KOPT-K1 (cell line): ENCODE results near the gene ST3GAL6.
"Not testable (repeated sequence)": the region's sequence is repeated elsewhere in the genome, so short reads cannot be mapped to it uniquely, and the experiment has no call there.

ENCODE experiments used
- H3K27ac ChIP-seq: fragments of 200-600 bp; sonication (generic); 2 replicates; pipeline ENCODE4 v1.5.1; 2016; ENCODE audit warnings: antibody characterized with exemption, mild to moderate bottlenecking, low read depth, low read length; ENCODE audit not compliant: poor library complexity, severe bottlenecking
- H3K36me3 ChIP-seq: fragments of 200-600 bp; sonication (generic); 2 replicates; pipeline ENCODE4 v1.5.1; 2017; ENCODE audit warnings: antibody characterized with exemption, mild to moderate bottlenecking, low read length, moderate library complexity; ENCODE audit not compliant: insufficient read depth
- H3K9me3 ChIP-seq: fragments of 200-600 bp; sonication (generic); 2 replicates; pipeline ENCODE4 v1.5.1; 2017; ENCODE audit warnings: antibody characterized with exemption, low read length, mild to moderate bottlenecking; ENCODE audit not compliant: insufficient read depth, poor library complexity, severe bottlenecking

The ST3GAL6 gene

DNA sequence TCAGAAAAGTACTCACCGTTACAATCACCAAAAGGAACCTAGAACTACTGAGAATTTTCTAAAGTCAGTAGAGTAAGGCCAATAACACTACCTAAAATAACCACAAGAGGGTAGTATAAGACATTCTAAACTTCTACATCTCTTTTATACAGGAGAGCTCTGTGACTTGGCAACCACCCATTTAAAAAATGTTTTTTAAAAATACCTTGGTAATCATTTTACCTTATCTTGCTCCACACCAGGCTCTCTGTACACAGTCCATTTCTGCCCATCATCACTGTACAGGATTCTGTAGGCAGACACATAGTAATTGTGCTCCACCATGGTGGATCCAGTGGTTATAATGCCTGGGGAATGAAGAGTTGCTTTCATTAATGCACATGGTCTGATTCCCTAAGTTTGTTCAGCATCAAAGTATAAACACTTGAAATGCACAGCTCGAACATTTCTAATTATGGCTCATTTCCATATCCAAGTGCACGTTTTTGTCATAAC lies 54.5 kb downstream of the ST3GAL6 start:
- no peaks in the 10 kb centered on the region for H3K9me3 ChIP-seq

DNA sequence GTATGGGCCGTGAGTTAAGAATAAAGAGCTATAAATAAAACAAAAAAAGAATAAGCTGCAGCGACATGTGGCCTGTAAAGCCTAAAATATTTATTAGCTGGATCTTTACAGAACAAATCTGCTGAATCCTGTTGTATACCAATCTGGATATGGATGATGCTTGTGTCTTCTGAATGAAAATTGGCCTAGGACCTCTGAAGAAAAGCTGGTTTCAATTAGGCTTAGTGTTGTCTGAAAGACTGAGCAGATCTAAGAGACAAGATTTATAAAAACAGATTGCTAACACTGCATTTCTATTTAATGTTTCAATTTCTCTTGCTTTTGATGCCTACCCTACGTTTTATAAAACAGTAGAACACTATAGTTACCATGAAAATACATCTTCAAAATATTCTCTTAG lies 57.9 kb downstream of the ST3GAL6 start:
- Histone ChIP-seq H3K27ac (no peak overlapping the region), H3K9me3 (no peaks in the 10 kb centered on the region), H3K36me3 (peaks cover 11% of the 10 kb centered on the region; the same call in 1 of the 2 replicates)

More for the DNA sequence above, 54.5 kb downstream of the ST3GAL6 start:
- no peak overlapping the region for H3K27ac ChIP-seq
- peaks cover 11% of the 10 kb centered on the region; the same call in 1 of the 2 replicates for H3K36me3 ChIP-seq

DNA sequence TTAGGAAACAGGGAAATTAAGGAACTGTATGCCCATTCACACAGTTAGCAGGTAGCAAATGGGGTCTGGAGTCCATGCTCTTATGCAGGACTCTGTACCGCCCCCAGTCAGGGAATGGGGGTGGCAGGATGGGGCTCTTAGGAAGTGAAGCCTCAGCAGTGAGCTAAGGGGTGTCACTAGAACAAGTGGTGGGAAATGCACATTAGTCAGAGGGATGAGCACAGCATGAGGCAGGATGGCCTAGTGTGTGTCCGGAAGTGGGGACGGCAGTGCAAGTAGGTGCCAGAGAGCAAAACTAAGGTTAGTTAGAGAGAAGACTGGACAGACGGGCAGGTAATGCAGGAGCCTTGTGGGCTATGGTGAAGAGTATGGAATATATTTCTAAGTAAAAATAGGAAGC lies 60.7 kb downstream of the ST3GAL6 start:
- Histone ChIP-seq H3K36me3 (no peaks in the 10 kb centered on the region), H3K9me3 (no peaks in the 10 kb centered on the region), H3K27ac (no peak overlapping the region)

DNA sequence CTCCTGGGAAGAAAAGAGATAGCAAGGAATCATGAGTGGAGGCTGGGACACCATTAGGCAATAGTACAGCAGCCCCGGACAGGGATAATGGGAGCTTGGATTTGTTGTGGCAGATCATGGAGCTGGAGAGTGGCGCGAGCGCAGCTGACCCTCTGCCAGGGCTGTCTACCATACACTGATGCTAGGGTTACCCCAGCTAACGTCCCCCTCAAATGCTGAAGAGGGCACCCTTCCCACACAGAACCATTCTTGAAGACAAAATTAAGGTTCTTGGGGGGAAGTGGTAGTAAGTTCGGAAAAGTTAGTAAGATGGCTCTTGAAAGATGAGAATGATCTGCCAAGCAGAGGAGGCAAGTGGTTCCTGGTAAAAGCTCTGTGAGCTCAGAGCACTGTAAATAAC lies 61.1 kb downstream of the ST3GAL6 start:
- Histone ChIP-seq H3K27ac (no peak overlapping the region), H3K36me3 (no peaks in the 10 kb centered on the region), H3K9me3 (no peaks in the 10 kb centered on the region)

DNA sequence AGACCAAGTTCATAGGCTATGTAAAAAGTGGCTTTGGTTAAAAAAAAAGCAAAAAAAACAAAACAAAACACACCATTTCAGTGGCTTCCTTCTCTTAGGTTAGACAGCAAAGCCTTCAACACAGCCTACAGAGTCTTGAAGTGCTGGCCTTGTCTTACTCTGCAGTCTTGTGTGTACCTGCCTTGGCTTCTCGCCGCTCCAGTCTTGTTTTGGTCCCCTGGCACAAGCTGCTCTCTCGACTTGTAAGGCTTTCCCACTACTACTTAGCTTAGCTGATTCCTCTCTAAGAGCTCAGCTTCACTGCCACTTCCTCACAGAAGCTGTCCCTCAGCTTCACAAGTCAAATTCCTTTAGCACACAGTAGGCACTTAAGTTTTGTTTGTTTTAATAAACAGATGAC lies 63.0 kb downstream of the ST3GAL6 start:
- Histone ChIP-seq H3K36me3 (no peaks in the 10 kb centered on the region), H3K27ac (no peak overlapping the region), H3K9me3 (no peaks in the 10 kb centered on the region)

DNA sequence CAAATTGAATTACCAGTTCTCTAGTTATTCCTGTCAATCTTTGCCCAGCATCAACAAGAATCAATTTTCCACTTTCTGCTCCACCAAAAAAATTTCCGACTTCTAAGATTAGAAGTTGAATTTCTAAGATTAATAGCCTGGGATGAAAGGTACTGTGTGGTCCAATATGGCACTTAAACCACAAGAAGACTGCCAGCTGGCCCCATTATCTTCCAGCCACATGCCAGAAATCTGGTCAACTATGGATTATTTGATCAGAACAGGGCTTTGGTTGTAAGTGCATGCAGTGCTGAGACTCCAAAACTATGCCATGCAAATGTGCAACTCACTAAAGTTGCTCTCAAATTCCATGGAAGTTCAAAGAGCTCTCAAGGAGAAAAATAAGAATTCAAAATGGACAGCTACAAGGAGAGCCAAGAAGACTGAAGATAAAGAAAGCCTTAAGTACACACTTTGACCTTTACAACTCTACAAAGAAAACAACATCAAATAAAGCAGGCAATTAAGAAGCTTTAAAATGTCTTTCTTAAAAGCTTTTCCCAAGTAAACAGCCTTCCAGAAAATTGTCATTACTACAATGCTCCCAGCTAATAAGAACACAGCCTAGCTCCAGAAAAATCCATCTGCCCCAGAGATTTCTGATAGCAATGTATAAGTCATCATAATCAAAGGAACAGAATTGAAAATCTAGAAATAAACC lies 64.2 kb downstream of the ST3GAL6 start:
- H3K36me3 ChIP-seq: no peaks in the 10 kb centered on the region
- no peak overlapping the region for H3K27ac ChIP-seq
- no peaks in the 10 kb centered on the region for H3K9me3 ChIP-seq

DNA sequence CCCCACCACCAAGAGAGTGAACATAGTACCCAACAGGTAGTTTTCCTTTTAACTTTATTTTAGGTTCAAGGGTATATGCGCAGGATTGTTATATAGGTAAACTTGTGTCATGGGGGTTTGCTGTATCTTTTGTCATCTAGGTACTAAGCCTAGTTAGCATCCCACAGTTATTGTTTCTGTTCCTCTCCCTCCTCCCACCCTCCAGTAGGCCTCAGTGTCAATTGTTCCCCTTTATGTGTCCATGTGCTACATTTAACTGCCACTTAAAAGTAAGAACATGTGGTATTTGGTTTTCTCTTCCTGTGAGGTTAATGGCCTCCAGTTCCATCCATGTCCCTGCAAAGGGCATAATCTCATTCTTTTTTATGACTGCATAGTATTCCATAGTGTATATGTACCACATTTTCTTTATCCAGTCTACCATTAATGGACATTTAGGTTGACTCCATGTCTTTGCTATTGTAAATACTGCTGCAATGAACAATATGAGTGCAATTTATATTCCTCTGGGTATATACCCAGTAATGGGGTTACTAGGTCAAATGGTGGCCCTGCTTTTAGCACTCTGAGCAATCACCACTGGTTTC lies 66.2 kb downstream of the ST3GAL6 start:
- Histone ChIP-seq H3K27ac (no peak overlapping the region), H3K36me3 (no peaks in the 10 kb centered on the region)

DNA sequence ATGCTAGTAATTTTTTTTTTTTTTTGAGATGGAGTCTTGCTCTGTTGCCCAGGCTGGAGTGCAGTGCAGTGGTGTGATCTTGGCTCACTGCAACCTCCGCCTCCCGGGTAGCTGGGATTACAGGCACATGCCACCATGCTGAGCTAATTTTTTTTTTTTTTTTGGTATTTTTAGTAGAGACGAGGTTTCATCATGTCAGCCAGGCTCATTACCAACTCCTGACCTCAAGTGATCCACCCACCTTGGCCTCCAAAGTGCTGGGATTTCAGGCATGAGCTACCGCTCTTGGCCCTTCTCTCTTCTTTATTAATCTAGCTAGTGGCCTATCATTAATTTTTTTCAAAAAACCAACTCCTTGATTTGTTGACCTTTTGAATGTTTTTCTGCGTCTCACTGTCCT lies 67.9 kb downstream of the ST3GAL6 start:
- not testable (repeated sequence) for H3K27ac ChIP-seq, H3K36me3 ChIP-seq, H3K9me3 ChIP-seq

More for the DNA sequence above, 66.2 kb downstream of the ST3GAL6 start:
- H3K9me3 ChIP-seq: no peaks in the 10 kb centered on the region

DNA sequence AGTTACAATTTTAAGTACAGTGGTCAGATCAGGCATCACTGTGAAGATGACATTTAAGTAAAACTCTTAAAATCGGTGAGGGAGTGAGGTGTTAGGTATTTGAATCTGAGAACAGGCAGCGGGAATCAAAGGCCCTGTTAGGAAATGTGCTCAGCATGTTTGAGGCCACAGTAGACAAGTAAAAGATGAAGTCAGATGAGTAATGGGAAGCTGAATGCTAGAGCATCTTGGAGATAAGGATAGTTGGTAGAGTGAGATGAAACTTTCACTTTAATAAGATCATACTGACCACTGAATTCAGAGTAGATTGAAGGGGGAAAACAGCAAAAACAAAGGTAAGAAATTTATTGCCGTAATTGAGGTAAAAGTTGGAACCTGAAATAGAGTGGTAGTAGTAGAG lies 76.7 kb downstream of the ST3GAL6 start:
- Histone ChIP-seq H3K27ac (no peak overlapping the region), H3K9me3 (no peaks in the 10 kb centered on the region), H3K36me3 (no peaks in the 10 kb centered on the region)

DNA sequence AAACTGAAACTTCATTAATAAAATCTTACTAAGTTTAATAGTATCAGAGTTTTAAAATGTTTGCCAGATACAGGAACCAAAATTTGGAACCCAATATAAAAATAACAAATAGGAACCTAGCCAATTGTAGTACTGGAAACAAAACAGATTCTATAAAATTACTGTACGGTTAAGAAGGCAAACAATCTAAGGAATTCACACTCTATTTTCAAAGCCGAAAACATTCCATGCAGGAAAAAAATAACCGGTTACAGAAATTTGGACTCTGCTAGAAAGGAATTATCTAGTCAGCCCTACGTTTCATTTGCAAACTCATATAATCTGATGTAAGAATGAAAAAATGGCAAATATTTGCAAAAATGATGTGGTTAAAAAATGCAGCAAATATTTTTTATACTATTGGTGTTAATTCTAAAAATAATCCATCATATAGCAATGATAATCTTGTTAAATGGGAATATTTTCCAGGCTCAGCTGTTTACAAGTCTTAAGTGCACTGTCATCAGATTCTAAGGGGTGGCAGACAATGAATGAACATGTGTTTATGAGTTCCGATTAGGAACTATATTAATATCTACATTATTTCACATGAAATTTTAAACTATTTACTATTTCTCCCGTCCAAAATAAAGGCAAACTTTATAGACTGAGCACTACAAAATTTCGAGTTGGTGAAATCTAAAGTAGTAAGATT lies 80.3 kb downstream of the ST3GAL6 start:
- Histone ChIP-seq H3K27ac (no peak overlapping the region), H3K9me3 (no peaks in the 10 kb centered on the region)

More for the DNA sequence above, 80.3 kb downstream of the ST3GAL6 start:
- peaks cover 5% of the 10 kb centered on the region; the same call in 1 of the 2 replicates for H3K36me3 ChIP-seq
